Measurements from ENCODE around the gene S100A7A.
A peak's percentile ranks its signal among the peaks of the same experiment; 100 is the strongest.
"Not testable (repeated sequence)": the region's sequence is repeated elsewhere in the genome, so short reads cannot be mapped to it uniquely, and the experiment has no call there.

Gene S100A7A

DNA sequence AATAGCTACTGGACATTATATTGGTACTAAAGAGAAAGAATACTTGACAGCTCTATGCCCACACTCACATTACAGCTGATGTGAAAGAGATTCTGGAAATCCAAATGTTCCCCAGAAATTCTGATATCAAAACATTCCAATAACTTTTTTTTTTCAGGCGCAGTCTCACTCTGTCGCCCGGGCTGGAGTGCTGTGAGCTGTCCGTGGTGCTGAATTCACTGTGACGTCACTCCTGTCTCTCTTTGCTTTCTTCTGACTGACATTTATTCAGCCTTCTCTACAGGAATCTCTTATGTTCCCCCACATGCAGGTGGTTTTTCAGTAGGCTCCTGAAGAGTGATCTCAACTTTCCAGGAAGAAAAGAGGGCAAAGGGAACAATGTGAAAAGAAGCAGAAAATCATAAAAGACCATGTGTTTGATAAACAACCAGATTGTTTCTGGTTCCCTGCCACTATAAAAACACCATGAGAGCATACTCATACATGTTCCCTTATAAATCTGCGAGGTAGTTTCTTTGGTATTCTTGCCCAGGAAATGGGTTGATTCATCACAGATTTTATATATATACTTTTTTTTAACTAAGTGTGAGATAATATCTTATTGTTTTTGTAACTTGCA lies 6.2 kb downstream of the S100A7A start:
- DNase-seq (ENCODE audit: low read depth) = peak; percentile 70

DNA sequence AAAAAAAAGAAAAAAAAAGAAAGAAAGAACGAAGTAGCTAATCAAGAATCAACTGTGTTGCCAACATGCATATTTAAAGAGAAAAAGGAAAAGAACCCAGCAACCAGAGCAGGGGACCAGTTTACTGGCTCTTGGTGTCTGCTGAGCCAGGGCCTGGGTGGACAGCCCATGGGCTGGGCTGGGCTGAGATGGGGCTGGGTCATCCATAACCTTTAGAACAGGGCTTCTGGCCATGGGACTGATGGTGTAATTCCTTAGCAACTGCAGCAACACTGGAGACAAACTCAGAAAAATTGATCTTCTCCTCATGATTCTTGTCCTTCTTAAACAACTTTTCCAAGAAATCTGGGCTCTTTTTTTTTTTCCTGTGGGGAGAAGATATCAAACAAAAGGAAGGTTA lies 10.5 kb downstream of the S100A7A start:
- no peak for DNase-seq (ENCODE audit: low read depth)

DNA sequence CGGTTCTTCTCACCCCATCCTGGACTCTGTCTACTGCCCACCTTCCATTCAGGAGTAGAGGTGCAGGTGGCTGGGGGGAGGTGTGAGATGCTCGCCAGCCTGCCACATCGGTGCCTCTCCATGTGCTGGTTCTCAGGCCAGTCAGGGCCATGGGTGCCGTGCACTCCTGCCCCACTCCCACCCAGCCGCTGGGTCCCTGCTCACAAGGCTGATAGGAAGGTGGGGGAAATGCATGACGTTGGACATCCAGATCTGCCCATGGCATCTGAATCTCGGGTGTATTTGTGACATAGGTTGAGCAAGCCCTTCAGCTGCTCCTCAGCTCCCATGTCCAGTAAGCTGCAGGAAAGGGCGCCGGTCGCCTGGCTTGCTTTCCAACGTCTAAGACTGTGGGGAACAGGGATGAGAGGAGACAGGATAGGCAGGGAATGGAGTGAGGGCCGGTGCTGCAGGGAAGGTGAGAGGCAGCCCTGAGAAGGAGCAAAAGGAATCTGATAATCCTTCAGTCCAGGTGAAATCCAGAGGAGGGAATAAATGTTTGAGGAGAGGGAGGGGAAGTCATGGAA lies 11.8 kb downstream of the S100A7A start:
- no peak for DNase-seq (ENCODE audit: low read depth)

DNA sequence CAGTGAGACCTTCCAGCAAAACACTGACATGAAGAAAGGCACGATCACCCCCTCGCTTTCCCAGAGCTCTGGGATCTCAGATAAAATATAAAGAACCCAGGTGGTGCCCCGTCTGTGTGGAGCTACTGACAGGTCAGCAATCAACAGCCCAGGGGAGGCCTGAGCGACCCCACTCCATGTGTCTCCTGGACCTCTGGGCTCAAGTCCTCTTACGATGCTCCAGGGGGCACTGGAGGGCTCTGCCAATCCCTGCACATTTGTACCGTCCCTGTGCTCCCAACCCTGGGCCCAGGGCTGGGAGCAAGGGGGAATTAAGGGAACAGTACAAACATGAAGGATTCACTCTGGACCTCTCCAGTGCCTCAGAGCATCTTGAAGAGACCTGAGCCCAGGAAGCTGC lies 12.5 kb downstream of the S100A7A start:
- DNase-seq (ENCODE audit: low read depth) = peak; percentile 3

DNA sequence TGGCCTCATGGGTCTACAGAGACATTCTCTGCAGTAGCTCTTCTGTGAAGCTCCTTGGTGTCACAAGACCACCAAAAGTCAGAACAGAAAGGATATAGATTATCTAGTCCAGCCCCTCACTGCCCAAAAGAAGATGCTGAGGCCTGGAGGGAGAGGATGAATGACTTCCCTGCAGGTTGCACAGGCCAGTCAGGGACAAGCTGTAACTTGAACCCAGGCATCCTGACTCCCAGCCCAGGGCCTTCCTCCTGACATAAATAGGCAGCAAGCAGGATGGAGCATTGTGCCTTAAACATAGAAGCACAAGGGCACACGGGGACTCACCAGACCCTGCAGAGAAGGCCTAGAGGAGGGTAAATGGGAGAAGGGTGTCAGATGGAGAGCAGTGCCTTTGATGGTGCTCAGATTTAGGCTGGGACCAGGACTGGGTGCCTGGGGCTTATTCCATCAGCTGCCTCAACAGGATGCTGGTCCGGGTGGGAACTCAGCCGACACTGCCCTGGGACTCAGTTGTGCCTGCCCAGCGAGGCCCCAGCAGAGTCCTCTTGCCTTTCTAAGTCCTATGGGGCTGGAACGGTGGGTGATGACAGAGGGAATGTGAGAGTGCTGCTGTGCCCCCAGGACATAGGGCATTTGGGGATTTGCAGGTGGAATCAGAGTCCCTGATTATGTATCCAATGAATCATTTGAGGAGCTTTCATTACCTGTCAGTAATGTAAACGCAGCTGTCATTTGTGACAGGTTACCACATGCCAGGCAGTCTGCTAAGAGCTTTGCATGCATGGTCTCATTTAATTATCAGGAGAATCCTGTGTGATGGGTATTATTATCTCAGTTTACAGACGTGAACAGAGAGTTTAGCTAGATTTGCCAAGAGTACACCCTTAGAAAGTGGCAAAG lies 13.2 kb downstream of the S100A7A start:
- DNase-seq (ENCODE audit: low read depth) = no peak

DNA sequence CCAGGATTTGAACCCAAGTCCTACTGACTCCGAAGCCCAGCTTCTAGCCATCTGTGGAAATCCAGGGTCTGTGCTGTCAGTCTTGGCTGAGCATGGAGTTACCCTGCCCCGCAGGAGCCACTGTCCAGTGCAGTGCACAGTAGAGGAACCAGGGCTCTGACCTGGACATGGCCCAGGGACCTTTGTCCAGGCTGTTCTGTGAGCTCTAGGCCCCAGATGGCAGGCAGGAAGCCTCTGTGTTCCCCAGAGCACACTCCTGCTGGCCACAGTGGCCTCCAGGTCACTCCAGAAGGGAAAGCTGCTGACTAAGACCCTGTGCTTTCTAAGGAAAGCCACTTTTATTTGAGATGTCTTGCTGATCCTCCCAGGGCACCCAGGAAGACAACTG lies 13.8 kb downstream of the S100A7A start:
- no peak for DNase-seq (ENCODE audit: low read depth)

DNA sequence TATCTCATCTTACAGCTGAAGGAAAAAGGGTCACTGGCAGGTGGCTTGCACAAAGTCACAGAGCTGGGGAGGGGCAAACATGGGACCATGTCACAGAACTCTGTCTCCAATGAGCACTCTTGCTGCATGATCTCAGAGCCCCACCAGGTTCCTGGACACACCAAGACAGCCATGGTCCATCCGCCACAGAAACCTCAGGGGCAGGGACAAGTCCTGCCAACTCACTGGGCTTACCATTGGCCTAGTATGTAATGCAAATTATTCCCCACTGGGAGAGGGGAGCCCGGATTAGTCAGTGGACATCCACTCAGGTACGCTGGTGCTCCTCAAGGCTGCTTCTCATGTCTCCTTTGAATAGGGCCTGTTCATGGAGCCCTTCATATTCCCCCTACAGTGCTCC lies 14.2 kb downstream of the S100A7A start:
- no peak for DNase-seq (ENCODE audit: low read depth)

DNA sequence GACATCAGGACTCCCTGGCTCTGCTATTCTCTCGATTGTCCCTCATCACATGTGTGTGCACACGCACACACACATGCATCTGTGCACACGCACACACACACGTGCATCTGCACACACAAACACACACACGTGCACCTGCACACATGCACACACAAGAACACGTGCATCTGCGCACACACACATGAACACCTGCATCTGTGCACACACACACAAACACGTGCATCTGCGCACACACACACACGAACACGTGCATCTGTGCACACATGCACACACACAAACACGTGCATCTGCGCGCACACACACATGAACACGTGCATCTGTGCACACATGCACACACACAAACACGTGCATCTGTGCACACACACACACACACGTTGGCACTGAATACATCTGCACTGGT lies 14.7 kb downstream of the S100A7A start:
- no peak for DNase-seq (ENCODE audit: low read depth)

DNA sequence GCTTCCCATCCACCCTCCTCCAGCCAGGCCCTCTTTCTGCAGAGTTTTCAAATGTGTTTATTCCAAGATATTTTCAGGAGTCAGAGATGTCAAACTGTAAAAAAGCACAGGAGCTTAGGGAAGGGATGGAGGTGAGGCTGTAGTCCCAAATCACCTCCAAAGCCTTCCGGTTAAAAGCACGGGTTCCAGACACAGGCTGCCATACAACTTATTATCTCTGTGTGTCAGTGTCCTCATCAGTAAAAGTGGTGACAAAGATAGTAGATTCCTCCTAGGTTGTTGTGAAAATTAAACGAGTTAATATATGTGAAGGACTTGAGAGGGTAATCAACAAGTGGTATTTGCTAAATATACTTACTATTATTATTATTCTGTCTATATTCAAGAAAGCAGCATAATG lies 15.1 kb downstream of the S100A7A start:
- no peak for DNase-seq (ENCODE audit: low read depth)

DNA sequence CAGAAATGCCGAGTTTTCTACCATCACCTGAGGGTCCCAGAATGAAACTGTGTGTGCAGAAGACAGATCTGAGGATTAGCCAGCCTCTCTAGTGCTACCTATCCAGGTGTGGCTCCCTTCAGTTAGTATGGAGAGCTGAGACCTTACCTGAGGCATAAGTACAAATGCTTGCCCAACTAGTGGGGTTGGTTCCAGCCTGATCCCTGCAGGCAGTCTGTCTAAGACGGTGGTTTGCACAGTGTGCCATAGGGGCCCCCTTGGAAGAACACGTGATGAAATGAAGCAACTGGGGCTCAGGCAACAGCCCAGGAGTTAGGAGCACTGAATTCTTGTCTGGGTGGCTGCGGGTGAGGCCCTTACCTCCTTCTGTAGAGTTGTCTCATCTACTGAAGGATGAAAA lies 15.6 kb downstream of the S100A7A start:
- DNase-seq (ENCODE audit: low read depth) = no peak

DNA sequence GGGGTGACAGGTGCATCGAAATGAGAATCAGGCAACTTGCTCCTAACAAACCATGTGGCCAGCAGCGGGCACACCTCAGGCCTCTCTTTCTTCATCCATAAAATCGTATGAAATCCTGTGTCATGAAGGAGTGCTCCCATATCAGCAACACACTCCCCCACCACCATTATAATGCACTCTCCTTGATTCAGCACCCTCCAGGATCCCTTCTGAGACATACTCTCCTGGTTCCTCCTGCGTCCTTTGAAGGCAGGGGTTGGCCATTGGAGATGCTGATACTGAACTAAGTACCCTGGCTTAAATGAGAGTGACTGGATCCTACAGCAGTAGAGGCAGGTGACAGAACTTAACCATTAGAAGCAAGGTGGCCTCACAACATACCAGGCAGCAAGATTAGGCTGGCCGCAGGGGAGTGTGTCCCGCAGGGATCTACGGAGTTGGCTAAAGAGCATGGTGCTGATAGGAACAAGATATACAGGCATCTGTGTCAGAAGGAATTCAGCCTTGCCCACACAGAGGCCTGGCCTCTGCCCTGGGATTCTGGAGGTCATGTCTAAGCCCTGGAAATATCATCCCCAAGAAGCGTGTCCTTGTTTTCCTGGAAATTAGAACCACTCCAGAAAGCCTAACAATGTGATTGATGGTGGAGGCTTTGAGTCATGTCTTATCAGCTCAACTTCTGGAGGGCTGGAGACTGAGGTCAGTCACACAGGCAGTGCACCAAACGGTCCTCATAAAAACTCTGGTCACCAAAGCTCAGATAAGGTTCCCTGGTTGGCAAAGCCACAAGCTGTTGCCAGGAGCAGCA lies 16.8 kb downstream of the S100A7A start:
- no peak for DNase-seq (ENCODE audit: low read depth)

DNA sequence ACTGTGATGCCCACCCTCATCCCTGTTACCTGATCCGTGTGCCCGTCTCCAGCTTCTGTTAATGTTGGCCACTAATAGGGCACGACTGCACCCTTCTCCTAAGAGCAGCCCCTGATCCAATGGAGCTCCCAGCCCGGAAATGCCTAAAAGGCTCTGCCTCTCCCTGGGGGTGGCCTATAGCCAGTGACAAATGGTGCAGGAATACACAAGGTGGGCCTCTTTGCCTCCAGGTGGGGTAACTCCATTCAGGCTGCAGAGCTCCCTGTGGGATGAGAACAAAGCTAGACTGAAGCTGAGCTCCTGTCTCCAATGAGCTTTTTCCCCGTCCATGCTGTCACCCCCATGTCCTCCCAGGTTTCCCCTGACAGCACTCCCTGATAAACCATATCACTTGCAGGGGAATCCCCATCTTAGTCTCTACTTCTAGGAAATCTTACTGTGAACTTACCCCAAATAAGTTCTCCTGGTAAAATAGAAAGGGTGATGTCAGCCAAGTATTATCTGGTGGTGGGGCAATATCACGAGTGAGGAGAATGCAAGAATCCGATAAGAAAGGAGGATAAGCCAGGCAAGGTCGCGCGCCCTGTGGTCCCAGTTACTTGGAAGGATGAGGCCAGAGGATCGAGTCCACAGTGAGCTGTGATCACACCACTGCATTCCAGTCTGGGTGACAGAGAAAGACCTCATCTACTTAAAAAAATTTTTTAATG lies 18.6 kb downstream of the S100A7A start:
- DNase-seq (ENCODE audit: low read depth) = no peak

DNA sequence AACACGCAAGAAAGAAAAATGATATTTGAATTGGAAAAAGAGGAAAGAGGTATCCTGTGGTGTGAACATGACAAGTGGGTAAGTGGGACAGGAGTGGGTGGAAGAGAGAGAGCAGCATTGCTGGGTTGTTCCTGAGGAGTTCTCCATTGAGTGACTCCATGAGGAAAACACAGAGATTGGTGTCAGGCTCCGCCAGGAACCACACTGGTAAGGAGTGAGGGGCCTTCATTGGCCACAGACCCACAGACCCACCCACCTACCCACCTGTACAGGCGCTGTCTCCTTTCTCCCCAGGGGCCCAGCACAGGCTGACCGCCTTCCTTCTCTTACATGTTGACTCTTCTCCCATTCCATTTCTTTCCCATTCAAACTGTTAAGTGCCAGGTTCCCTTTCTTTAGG lies 20.9 kb downstream of the S100A7A start:
- DNase-seq (ENCODE audit: low read depth) = no peak

DNA sequence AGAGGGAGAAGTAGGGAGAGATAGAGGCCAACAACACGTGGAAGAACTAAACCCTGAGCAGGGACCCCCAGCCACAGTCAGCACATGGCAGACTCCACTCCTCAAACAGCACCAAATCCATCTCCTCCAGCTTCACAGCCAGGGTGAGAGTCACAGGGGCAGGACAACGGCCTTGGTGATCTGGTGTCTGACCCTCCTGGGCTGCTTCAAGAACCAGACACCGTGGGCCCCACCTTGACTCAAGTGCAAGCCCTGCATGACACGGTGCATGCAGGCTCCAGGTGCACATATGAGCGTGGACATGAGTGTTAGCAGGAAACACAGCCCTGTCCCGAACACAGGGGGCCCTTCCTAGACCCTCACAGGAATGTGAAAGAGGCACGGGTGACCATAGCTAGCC lies 22.3 kb downstream of the S100A7A start:
- no peak for DNase-seq (ENCODE audit: low read depth)

DNA sequence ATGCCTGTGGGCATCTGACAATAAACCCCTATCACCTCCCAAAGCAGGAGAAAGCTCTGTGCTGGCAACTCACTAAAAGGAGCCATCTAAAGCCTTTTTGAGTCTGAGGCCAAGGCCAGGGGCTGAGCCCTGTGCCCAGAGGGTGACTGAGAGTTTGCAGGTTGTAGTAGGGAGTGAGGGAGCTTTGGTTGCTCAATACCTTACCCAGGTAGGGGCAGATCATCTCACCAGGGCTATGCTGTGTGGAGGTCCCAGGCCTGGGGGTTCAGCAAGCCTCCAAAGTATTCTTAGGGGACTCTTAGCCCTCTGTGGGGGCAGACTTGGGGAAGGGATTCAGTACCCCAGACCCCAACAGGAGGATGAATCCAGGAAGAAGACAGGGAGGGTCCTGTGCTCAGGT lies 23.0 kb downstream of the S100A7A start:
- DNase-seq (ENCODE audit: low read depth) = no peak

DNA sequence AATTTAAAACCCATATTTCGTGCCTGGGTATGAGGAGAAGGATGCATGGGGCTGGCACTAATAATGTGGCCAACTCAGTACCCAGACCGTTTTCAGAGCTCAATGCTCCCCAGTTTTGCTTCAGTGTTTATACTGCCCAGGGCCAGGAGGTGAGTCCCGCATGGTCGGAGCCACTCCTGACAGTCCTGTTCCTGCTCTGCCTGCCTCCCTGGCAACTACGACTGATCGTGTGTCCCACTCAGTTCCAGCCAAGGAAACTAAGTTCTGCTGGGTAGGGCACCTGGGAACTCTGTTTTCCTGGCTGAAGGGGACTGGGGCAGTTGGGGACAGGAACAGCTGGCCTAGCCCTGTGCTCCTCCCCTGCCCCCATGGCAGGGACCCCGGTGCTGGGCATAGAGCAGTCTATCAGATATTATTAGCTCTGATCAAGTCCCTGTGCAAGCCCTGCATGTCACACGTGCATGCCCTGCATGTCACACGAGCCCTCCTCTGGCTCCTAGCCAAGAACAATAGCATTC lies 25.0 kb downstream of the S100A7A start:
- no peak for DNase-seq (ENCODE audit: low read depth)

DNA sequence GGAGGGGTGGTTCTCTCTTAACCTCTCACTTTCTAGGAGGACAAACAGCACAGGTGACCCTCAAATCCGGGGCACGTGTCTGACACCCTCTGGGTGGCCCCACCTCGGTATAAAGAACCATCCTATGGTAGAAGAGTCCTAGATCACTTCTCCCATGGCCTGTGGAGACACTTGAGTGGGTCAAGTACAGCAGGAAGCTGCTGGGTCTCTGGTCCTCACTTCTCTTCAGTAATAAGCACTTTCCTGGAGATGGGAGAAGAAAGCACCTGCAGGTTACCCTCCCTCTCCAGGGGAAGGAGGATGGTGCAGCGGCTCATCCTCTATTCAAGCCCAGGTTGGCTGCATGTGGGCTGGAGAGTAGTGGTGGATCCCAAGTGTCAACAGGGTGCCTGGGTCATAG lies 27.2 kb downstream of the S100A7A start:
- DNase-seq (ENCODE audit: low read depth) = no peak

DNA sequence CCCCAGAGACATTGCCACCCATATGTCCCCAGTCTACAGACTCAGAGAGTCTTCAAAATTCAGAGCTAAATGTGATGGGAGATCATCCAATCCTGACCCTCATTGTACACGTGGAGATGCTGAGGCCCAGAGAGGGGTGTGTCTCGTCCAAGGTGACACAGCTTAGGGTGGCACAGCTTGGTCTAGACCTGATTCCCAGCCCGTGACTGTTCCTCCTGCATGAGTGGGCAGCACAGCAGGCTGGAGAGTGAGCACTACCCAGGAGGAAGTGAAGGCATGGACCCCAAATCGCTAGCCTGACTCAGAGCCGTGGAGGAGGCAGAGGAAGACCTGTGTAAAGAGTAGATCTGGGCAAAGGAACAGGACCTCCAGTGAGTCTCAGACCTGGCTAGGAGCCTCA lies 27.8 kb downstream of the S100A7A start:
- no peak for DNase-seq (ENCODE audit: low read depth)

DNA sequence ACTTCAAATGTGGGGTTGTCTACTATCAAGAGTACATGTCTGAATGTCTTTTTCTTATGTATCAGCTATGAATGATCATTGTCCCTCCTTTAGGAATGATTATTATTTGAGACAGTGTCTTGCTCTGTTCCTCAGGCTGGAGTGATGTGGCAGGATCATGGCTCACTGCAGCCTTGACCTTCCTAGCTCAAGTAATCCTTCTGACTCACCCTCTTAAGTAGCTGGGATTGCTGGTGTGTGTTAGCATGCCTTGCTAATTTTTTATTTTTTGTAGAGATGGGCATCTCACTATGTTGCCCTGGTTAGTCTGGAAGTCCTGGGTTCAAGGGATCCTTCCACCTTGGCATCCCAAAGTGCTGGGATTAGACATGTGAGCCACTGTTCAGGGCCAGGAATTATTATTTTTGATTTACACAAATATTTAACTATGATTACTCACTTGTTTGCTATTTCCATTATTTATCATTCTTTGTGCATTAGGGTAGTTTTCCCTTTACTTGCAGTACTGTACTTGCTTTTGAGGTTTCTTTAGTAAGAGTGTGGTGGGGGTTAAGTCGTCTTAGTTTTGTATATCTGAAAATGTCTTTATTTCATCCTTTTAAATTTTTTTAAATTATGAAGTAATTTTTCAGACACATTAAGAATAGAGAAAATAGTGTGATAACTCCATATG lies 31.3 kb downstream of the S100A7A start:
- DNase-seq (ENCODE audit: low read depth) = peak; percentile 93

DNA sequence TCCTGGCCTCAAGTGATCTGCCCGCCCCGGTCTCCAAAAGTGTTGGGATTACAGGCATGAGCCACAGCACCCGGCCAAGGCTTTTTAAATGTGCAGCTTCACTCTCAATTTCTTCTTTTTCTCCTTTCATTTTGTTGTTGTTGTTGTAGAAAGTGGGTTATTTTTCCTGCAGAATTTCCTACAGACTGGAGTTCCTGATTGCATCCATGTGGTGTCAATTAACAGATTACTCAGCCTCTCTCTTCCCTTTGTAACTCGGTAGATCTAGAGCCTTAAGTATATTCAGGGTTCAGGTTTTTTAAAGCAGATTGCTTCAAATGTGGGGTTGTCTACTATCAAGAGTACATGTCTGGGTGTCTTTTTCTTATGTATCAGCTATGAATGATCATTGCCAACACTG lies 32.5 kb downstream of the S100A7A start:
- not testable (repeated sequence) for DNase-seq (ENCODE audit: low read depth)

DNA sequence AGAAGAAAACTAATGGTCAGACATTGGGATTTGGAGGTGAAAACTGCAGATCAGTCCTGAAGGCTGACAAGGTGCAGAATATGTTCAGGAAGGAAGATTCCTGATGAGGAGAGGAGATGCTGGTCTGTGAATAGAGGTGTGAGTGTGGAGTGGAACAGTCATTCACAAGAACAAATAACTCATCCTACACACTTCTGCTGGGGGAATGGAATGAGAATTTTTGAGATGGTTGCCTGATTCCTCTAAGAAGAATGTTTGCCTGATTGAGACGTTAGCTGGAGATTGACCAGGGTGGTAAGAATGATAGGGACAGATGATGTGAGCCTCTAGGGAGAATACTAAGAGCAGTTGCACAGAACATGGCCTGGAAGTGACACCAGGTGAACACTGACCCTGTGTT lies 40.1 kb downstream of the S100A7A start:
- DNase-seq (ENCODE audit: low read depth) = no peak

All from ELR (cell line).